Retinal pigment epithelial cell (primary cell): ENCODE results near the gene CDC34.

Source experiments
- DNase-seq: peaks from one replicate; pipeline ENCODE4 v3.0.0-alpha.2; 2010; ENCODE audit warnings: low read depth
- H3K4me3 ChIP-seq: 2 replicates; pipeline ENCODE4 v1.5.1; 2011; ENCODE audit warnings: mild to moderate bottlenecking, low read length, control low read depth, moderate library complexity
- TF ChIP-seq, protein P1 (sequence below): conservative IDR thresholded peaks from 2 replicates; pipeline ENCODE4 v1.5.1; 2011; ENCODE audit warnings: low read depth, low read length, control low read depth, inconsistent platforms

CDC34 gene

DNA sequence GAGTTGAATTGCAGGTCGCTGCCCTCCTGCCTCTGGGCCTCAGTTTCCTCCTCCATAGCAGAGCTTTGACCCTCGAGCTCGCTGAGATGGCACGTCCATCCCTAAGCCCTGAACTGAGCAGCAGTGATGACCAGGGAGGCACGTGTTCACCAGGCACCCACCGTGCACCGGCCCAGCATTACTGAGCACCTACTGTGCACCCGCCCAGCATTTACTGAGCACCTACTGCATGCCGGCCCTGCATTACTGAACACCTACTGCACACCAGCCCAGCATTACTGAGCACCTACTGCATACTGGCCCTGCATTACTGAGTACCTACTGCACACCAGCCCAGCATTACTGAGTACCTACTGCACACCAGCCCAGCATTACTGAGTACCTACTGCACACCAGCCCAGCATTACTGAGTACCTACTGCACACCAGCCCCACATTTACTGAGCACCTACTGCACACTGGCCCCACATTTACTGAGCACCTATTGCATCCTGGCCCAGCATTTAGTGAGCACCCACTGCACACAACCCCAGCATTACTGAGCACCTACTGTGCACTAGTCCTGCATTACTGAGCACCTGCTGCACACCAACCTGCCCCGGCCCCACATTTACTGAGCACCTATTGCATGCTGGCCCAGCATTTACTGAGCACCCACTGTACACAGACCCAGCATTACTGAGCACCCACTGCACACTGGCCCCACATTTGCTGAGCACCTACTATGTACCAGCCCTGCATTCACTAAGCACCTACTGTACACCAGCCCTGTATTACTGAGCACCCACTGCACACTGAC is 18.0 kb upstream of the CDC34 start:
- DNase-seq = no peak
- no peak overlapping the region for H3K4me3 ChIP-seq
- TF ChIP-seq, protein P1, sequence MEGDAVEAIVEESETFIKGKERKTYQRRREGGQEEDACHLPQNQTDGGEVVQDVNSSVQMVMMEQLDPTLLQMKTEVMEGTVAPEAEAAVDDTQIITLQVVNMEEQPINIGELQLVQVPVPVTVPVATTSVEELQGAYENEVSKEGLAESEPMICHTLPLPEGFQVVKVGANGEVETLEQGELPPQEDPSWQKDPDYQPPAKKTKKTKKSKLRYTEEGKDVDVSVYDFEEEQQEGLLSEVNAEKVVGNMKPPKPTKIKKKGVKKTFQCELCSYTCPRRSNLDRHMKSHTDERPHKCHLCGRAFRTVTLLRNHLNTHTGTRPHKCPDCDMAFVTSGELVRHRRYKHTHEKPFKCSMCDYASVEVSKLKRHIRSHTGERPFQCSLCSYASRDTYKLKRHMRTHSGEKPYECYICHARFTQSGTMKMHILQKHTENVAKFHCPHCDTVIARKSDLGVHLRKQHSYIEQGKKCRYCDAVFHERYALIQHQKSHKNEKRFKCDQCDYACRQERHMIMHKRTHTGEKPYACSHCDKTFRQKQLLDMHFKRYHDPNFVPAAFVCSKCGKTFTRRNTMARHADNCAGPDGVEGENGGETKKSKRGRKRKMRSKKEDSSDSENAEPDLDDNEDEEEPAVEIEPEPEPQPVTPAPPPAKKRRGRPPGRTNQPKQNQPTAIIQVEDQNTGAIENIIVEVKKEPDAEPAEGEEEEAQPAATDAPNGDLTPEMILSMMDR = no peak

DNA sequence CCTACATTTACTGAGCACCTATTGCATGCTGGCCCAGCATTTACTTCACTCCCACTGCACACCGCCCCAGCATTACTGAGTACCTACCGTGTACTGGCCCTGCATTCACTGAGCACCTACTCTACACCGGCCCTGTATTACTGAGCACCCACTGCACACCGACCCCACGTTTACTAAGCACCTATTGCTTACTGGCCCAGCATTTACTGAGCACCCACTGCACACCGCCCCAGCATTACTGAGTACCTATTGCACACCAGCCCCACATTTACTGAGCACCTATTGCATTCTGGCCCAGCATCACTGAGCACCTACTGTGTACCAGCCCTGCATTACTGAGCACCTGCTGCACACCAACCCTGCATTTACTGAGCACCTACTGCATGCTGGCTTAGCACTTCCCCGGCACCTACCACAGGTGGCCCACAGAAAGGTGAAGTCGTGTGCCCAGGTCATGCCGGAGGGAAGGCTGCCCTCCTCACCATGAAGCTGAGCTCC is 17.3 kb upstream of the CDC34 start:
- TF ChIP-seq, protein P1 = no peak
- DNase-seq = no peak

DNA sequence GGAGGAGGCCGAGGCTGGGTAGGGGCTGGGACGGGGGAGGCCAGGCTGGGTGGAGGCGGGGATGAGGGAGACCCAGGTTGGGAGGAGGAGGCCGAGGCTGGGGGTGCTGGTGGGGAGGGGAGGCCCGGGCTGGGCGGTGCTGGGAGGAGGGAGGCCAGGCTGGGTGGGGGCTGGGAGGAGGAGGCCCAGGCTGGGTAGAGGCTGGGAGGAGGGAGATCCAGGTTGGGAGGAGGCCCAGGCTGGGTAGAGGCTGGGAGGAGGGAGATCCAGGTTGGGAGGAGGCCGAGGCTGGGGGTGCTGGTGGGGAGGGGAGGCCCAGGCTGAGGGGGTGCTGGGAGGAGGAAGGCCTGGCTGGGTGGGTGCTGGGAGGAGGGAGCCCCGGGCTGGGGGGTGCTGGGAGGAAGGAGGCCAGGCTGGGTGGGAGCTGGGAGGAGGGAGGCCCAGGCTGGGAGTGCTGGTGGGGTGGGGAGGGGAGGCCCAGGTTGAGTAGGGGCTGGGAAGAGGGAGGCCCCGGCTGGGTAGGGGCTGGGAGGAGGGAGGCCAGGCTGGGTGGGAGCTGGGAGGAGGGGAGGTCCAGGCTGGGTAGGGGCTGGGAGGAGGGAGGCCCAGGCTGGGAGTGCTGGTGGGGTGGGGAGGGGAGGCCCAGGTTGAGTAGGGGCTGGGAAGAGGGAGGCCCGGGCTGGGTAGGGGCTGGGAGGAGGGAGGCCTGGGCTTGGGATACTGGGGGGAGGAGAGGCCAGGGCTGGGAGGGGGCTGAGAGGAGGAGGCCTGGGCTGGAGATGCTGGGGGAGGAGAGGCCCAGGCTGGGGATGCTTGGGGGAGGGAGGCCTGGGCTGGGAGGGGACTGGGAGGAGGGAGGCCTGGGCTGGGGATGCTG is 13.6 kb upstream of the CDC34 start:
- DNase-seq = no peak
- H3K4me3 ChIP-seq = no peak overlapping the region
- TF ChIP-seq, protein P1 = no peak

More for the DNA sequence above, 17.3 kb upstream of the CDC34 start:
- no peak overlapping the region for H3K4me3 ChIP-seq

GRCh38 chr19:518598-519231 is 12.8 kb upstream of the CDC34 start:
- TF ChIP-seq, protein P1 = no peak
- DNase-seq = no peak
- H3K4me3 ChIP-seq = no peak overlapping the region

DNA sequence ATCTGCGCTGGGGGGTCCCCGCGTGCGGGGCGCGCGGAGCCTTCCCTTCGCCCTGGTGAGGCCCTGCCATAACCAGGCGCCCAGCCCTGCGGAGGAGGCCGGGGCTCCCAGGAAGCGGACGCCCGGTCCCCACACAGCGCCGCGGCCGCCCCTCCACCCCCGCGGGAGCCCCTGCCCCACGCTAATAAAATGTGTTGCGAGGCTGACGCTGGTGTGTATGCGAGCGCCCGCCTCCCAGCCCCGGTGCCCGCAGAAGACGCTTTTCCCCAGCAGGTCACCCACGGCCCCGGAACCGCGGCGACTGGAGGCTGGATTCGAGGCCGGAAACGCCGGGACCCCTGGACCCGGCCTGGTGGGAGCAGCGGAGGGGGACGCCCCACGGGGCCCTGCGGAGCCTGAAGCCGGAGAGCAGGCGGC is 12.1 kb upstream of the CDC34 start:
- DNase-seq = no peak
- H3K4me3 ChIP-seq = no peak overlapping the region
- TF ChIP-seq, protein P1 = no peak

DNA sequence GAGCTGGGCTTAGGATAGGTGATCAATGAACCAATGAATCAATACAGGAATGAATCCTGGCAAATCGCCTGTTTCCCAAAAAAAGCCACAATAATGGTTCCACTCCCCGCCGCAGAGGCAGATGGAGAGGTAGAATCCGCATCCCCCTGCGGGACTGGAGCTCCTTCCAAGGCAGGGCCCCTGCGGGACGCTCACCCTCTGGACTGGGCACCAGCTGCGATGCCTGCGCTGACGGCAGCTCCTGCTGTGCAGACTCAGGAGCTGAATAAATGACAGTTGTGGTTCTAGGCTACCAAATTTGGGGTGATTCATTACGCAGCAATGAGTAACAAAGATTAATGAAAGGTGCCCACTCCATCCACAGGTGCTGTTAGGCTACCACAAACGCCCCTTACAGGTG is 8.8 kb upstream of the CDC34 start:
- TF ChIP-seq, protein P1 = no peak
- no peak for DNase-seq
- no peak overlapping the region for H3K4me3 ChIP-seq
